NT2/D1 (cell line): ENCODE measurements around the gene PLEKHG4B.

Source experiments
- SUZ12 ChIP-seq: IDR thresholded peaks from 2 replicates; pipeline ENCODE4 v1.6.1; 2011; ENCODE audit not compliant: insufficient read length, insufficient read depth; ENCODE audit errors: extremely low read depth
- YY1 ChIP-seq: IDR thresholded peaks from 2 replicates; pipeline ENCODE4 v1.6.1; 2011; ENCODE audit not compliant: insufficient read length, insufficient read depth
- ZNF274 ChIP-seq: IDR thresholded peaks from 2 replicates; pipeline ENCODE4 v1.6.1; 2011; ENCODE audit warnings: mild to moderate bottlenecking, low read depth, low read length

DNA sequence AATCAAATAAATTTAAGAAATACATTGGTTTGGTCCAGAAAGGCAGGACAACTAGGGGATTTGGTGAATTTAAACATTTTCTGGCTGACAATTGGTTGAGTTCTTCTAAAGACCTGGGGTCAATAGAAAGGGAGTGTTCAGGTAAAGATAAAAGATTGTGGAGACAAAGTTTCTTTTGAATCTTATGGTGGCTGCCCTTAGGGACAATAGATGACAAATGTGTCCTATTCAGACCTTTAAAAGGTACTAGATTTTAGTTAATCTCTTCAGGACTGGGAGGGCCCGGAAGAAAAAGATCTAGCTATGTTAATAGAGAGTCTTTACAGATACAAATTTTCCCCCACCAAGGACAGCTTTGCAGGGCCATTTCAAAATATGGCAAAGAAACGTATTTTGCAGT is 35.9 kb downstream of the PLEKHG4B start:
- TF ChIP-seq SUZ12 (no peak), YY1 (no peak), ZNF274 (no peak)
